Keratinocyte (primary cell): ENCODE measurements around the gene CPSF2.

Experiments used
- CTCF ChIP-seq, 3 experiments: IDR thresholded peaks in 1 of 3; conservative IDR thresholded peaks in 1 of 3; optimal IDR thresholded peaks in 1 of 3; 2 replicates in 2 of 3; 3 replicates in 1 of 3; pipeline versions ENCODE3 to v1.5.1; 2011; ENCODE audit warnings: low read length in 3 of 3, mild to moderate bottlenecking in 3 of 3, moderate library complexity in 2 of 3, control low read depth in 1 of 3, inconsistent platforms in 1 of 3; ENCODE audit not compliant: insufficient read depth in 2 of 3; ENCODE audit errors: extremely low read depth in 1 of 3
- EZH2 ChIP-seq: IDR thresholded peaks from one replicate; pipeline ENCODE4 v1.6.1; 2012; ENCODE audit warnings: inconsistent platforms, mild to moderate bottlenecking, low read length, moderate library complexity

DNA sequence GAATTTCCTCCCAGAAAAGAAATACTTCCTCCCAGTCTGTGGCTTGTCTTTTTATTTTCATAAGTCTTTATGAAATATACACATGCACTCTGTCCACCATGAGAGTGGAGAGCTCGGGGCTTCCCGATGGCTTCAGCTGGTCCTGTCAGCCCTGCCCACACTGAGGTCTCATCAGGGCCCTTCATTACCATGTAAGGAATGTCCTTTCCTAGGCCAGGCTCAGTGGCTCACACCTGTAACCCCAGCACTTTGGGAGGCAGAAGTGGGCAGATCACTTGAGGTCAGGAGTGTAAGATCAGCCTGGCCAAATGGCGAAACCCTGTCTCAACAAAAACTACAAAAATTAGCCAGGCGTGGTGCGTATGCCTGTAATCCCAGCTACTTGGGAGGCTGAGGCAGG lies 77.0 kb downstream of the CPSF2 start:
- no peak for TF ChIP-seq CTCF (optimal IDR thresholded peaks at IDR 0.05 in 1 of 3, IDR thresholded peaks at IDR 0.05 in 1 of 3, conservative IDR thresholded peaks at IDR 0.05 in 1 of 3; ENCODE audit: extremely low read depth in 1 of 3, insufficient read depth in 2 of 3, low read length in 3 of 3)
- no peak for TF ChIP-seq EZH2
